T-cell (primary cell): ENCODE measurements around the gene KREMEN1. TPM values are rescaled to one million over a fixed set of nuclear protein-coding genes. Genes with fewer than 3 reads are reported as not detected.

Experiments
- ATAC-seq, 4 experiments: fragments of 200-7000 bp in 3 of 4; fragments of 150-1000 bp in 1 of 4; cut with Tn5 transposase; replicated peaks in 1 of 4; 1 replicate in 3 of 4; 2 replicates in 1 of 4; pipeline ENCODE4 v1.10.0; 2021; ENCODE audit warnings: moderate library complexity in 3 of 4, mild to moderate bottlenecking in 2 of 4, moderate number of reproducible peaks in 1 of 4
- CTCF ChIA-PET, 2 donors: fragments of 300-600 bp; sonication (Branson Sonifier 250); formaldehyde crosslinking; loops; one replicate each; lab custom pipeline; 2022; ENCODE audit warnings: antibody characterized with exemption in 2 of 2; lab: Charles Lee
- POLR2A ChIA-PET, 2 donors: fragments of 300-600 bp; sonication (Branson Sonifier 250); formaldehyde crosslinking; loops; one replicate each; lab custom pipeline; 2022; ENCODE audit warnings: antibody characterized with exemption in 2 of 2; lab: Charles Lee
- DNase-seq, 35 experiments: peaks; one replicate each; pipeline versions ENCODE4 v3.0.0 to v3.0.0-alpha.2; 2013 to 2023
- H3K27ac ChIP-seq: one replicate; pipeline ENCODE4 v1.5.1; 2013; ENCODE audit warnings: low read length
- H3K27me3 ChIP-seq, 2 experiments: replicated peaks in 1 of 2; 1 replicate in 1 of 2; 2 replicates in 1 of 2; pipeline versions ENCODE4 v1.6.1 to v1.7.0; 2013; ENCODE audit warnings: low read length in 1 of 2, mixed read lengths in 1 of 2; ENCODE audit not compliant: control insufficient read depth in 2 of 2, insufficient read depth in 2 of 2; ENCODE audit errors: extremely low read depth in 1 of 2
- H3K36me3 ChIP-seq, 2 donors: 1 replicate in 1 of 2; 2 replicates in 1 of 2; pipeline versions ENCODE4 v1.6.1 to v1.7.0; 2013; ENCODE audit warnings: low read length in 1 of 2; ENCODE audit not compliant: control insufficient read depth in 2 of 2, insufficient read depth in 1 of 2; ENCODE audit errors: extremely low read depth in 1 of 2
- H3K4me1 ChIP-seq, 2 experiments: 1 replicate in 1 of 2; 2 replicates in 1 of 2; pipeline versions ENCODE4 v1.6.1 to v1.7.0; 2013; ENCODE audit warnings: low read length in 2 of 2, mixed read lengths in 1 of 2; ENCODE audit not compliant: insufficient read depth in 2 of 2, control insufficient read depth in 1 of 2; ENCODE audit errors: extremely low read depth in 1 of 2
- H3K4me3 ChIP-seq, 2 donors: 1 replicate in 1 of 2; 2 replicates in 1 of 2; pipeline versions ENCODE4 v1.5.1 to v1.7.0; 2013; ENCODE audit warnings: mild to moderate bottlenecking in 2 of 2, low read length in 1 of 2, moderate library complexity in 1 of 2; ENCODE audit not compliant: control insufficient read depth in 1 of 2; ENCODE audit errors: extremely low read depth in 1 of 2
- H3K9me3 ChIP-seq: 2 replicates; pipeline ENCODE4 v1.7.0; 2013
- H3K27ac Mint-ChIP-seq, 2 donors: one replicate each; pipeline ENCODE4 v1.8.0; 2020 to 2021; ENCODE audit warnings: mild to moderate bottlenecking in 2 of 2, mixed read lengths in 2 of 2
- H3K27me3 Mint-ChIP-seq, 2 donors: one replicate each; pipeline ENCODE4 v1.8.0; 2021 to 2022; ENCODE audit warnings: mixed read lengths in 2 of 2
- H3K36me3 Mint-ChIP-seq: one replicate; pipeline ENCODE4 v1.8.0; 2021; ENCODE audit warnings: mixed read lengths
- H3K4me1 Mint-ChIP-seq, 3 donors: one replicate each; pipeline ENCODE4 v1.8.0; 2020 to 2022; ENCODE audit warnings: mixed read lengths in 3 of 3, mild to moderate bottlenecking in 1 of 3
- H3K4me3 Mint-ChIP-seq, 3 donors: one replicate each; pipeline ENCODE4 v1.8.0; 2020 to 2022; ENCODE audit warnings: mild to moderate bottlenecking in 3 of 3, mixed read lengths in 3 of 3, moderate library complexity in 3 of 3
- H3K9me3 Mint-ChIP-seq, 3 donors: one replicate each; pipeline ENCODE4 v1.8.0; 2020 to 2022; ENCODE audit warnings: mixed read lengths in 3 of 3
- WGBS: methylation state at CpG from one replicate; pipeline ENCODE4 v1.1.5; 2013; ENCODE audit warnings: missing lambda C conversion rate; ENCODE audit not compliant: insufficient coverage; 5-methylcytosine and 5-hydroxymethylcytosine counted together
- total RNA-seq, 35 experiments: library from RNA in 6 of 35; stranded (reverse) in 6 of 35; fragments of 120-200 nt in 1 of 35; gene quantifications; one replicate each; pipeline versions ENCODE4 v1.2.1 to v1.2.4 and lab custom pipeline; 2013 to 2026

KREMEN1 gene
- total RNA-seq, 5 donors from 2014 or later (not counting 1 experiment from before 2014, with no cell fraction given): 0.20 to 0.25 (median 0.20) TPM; not detected in 2

GRCh38 chr22:29065468-29066190 is 7.2 kb upstream of the KREMEN1 start:
- peaks cover 0 to 27% of the 10 kb centered on the region in 2 donors for H3K27me3 Mint-ChIP-seq
- DNase-seq (peak in 1 of 35 experiments; percentile 9), ATAC-seq (peak in 3 of 4 experiments; percentile 30 to 72 (median 70))
- Histone ChIP-seq H3K36me3 (no peaks in the 10 kb centered on the region), H3K9me3 (no peaks in the 10 kb centered on the region), H3K4me3 (no peak overlapping the region), H3K27me3 (peaks cover 4 to 17% of the 10 kb centered on the region in 2 experiments), H3K27ac (no peak overlapping the region), H3K4me1 (peaks cover 9 to 14% of the 10 kb centered on the region in 2 experiments)
- no peaks in the 10 kb centered on the region for H3K36me3 Mint-ChIP-seq
- no peak overlapping the region for H3K27ac Mint-ChIP-seq
- 13% methylated on average over 3 of the region's 7 CpGs for WGBS
- ChIA-PET POLR2A (interaction anchor here in 1 of 2 donors (0.6 kb wide), 1 partner anchor 17 kb away, joined by 3 read pairs; no protein-coding TSS in a partner anchor), CTCF (interaction anchor here (0.6 to 1.1 kb wide), 4 partner anchors 17 to 553 kb away, joined by 3 to 6 read pairs (median 4); no protein-coding TSS in a partner anchor)
- peak overlapping the region in 1 of 3 donors; percentile 34 for H3K4me3 Mint-ChIP-seq
- no peaks in the 10 kb centered on the region for H3K9me3 Mint-ChIP-seq
- H3K4me1 Mint-ChIP-seq: peaks cover 14 to 23% (median 18%) of the 10 kb centered on the region in 3 donors

GRCh38 chr22:29069463-29069862 is 3.4 kb upstream of the KREMEN1 start:
- Histone ChIP-seq H3K27me3 (peaks cover 4 to 50% of the 10 kb centered on the region in 2 experiments), H3K4me3 (no peak overlapping the region), H3K9me3 (no peaks in the 10 kb centered on the region), H3K36me3 (no peaks in the 10 kb centered on the region), H3K4me1 (peaks cover 26 to 39% of the 10 kb centered on the region in 2 experiments), H3K27ac (no peak overlapping the region)
- ATAC-seq: no peak
- WGBS: 46% methylated on average over 2 of the region's 4 CpGs
- no peak for DNase-seq
- ChIA-PET CTCF (interaction anchor here in 1 of 2 donors (1.0 kb wide), 1 partner anchor 260 kb away, joined by 3 read pairs; no protein-coding TSS in a partner anchor), POLR2A (no interaction called here)
- Mint-ChIP-seq H3K4me1 (peaks cover 38 to 46% (median 40%) of the 10 kb centered on the region in 3 donors), H3K27me3 (peaks cover 12 to 36% of the 10 kb centered on the region in 2 donors), H3K4me3 (no peak overlapping the region), H3K27ac (no peak overlapping the region), H3K36me3 (no peaks in the 10 kb centered on the region), H3K9me3 (no peaks in the 10 kb centered on the region)

- no peak for DNase-seq
- ChIA-PET CTCF (no interaction called here), POLR2A (no interaction called here)
- Histone ChIP-seq H3K4me1 (peaks cover 23 to 37% of the 10 kb centered on the region in 2 experiments), H3K9me3 (no peaks in the 10 kb centered on the region), H3K27me3 (peaks cover 4 to 58% of the 10 kb centered on the region in 2 experiments), H3K36me3 (no peaks in the 10 kb centered on the region), H3K27ac (no peak overlapping the region), H3K4me3 (no peak overlapping the region)
- Mint-ChIP-seq H3K9me3 (no peaks in the 10 kb centered on the region), H3K36me3 (no peaks in the 10 kb centered on the region), H3K4me1 (peaks cover 35 to 39% (median 36%) of the 10 kb centered on the region in 3 donors), H3K27ac (no peak overlapping the region), H3K4me3 (peak overlapping the region; percentile 48 to 77 (median 69)), H3K27me3 (peaks cover 15 to 46% of the 10 kb centered on the region in 2 donors)
- 96% methylated on average over 4 of the region's 4 CpGs for WGBS
- no peak for ATAC-seq
Observed at GRCh38 chr22:29070490-29070889, 2.3 kb upstream of the KREMEN1 start.

GRCh38 chr22:29071261-29072045 is 1.4 kb upstream of the KREMEN1 start:
- Mint-ChIP-seq H3K9me3 (no peaks in the 10 kb centered on the region), H3K27me3 (peaks cover 23 to 54% of the 10 kb centered on the region in 2 donors), H3K4me3 (peak overlapping the region; percentile 73 to 77 (median 77)), H3K36me3 (no peaks in the 10 kb centered on the region), H3K27ac (no peak overlapping the region), H3K4me1 (peaks cover 27 to 30% (median 28%) of the 10 kb centered on the region in 3 donors)
- peaks cover 14 to 34% of the 10 kb centered on the region in 2 experiments for H3K4me1 ChIP-seq
- no peaks in the 10 kb centered on the region for H3K9me3 ChIP-seq
- H3K27me3 ChIP-seq: peaks cover 4 to 60% of the 10 kb centered on the region in 2 experiments
- CTCF ChIA-PET: no interaction called here
- ATAC-seq (peak in 3 of 4 experiments; percentile 17 to 20 (median 17)), DNase-seq (peak in 10 of 35 experiments; percentile 4 to 46 (median 24))
- POLR2A ChIA-PET: no interaction called here
- peak overlapping the region; percentile 10 to 44 for H3K4me3 ChIP-seq
- H3K27ac ChIP-seq: no peak overlapping the region
- 3% methylated on average over 58 of the region's 60 CpGs for WGBS
- no peaks in the 10 kb centered on the region for H3K36me3 ChIP-seq

- Mint-ChIP-seq H3K27ac (no peak overlapping the region), H3K36me3 (no peaks in the 10 kb centered on the region), H3K27me3 (peaks cover 27 to 57% of the 10 kb centered on the region in 2 donors), H3K4me3 (peak overlapping the region; percentile 73 to 77 (median 77)), H3K9me3 (no peaks in the 10 kb centered on the region), H3K4me1 (peaks cover 23 to 25% (median 23%) of the 10 kb centered on the region in 3 donors)
- ChIA-PET POLR2A (interaction anchor here (0.5 to 1.3 kb wide), 3 partner anchors 272 to 1255 kb away, joined by 3 to 8 read pairs (median 5); partner anchors contain the start of genes TBC1D10A (in 1 of the 2) and XBP1 (in 1 of the 2)), CTCF (interaction anchor here in 1 of 2 donors (0.6 kb wide), 1 partner anchor 82 kb away, joined by 3 read pairs; no protein-coding TSS in a partner anchor)
- Histone ChIP-seq H3K27me3 (peaks cover 4 to 62% of the 10 kb centered on the region in 2 experiments), H3K9me3 (no peaks in the 10 kb centered on the region), H3K27ac (no peak overlapping the region), H3K4me3 (peak overlapping the region; percentile 37 to 73), H3K36me3 (no peaks in the 10 kb centered on the region), H3K4me1 (peaks cover 12 to 31% of the 10 kb centered on the region in 2 experiments)
- WGBS: 5% methylated on average over 32 of the region's 41 CpGs
- ATAC-seq (peak; percentile 94 to 97 (median 96)), DNase-seq (peak; percentile 53 to 88 (median 72))
Observed at GRCh38 chr22:29072193-29072978, 449 bp upstream of the KREMEN1 start.
